ENCODE results near the gene TMEM38A. TPM values are rescaled to one million over a fixed set of nuclear protein-coding genes. Genes with fewer than 3 reads are reported as not detected.

The TMEM38A gene
- total RNA-seq, 1 donor from 2014 or later = 0.36 TPM

GRCh38 chr19:16684216-16684615, 23.3 kb downstream of the TMEM38A start:
- Histone ChIP-seq H2AFZ (replicated peaks) (no peak overlapping the region), H3K4me1 (no peaks in the 10 kb centered on the region), H3K79me2 (ENCODE audit: low read depth) (no peaks in the 10 kb centered on the region), H3K4me3 (no peak overlapping the region), H3K27ac (no peak overlapping the region), H3K4me2 (no peak overlapping the region), H3F3A (ENCODE audit: low read depth) (no peaks in the 10 kb centered on the region), H3K9me3 (ENCODE audit: low read depth) (no peaks in the 10 kb centered on the region), H3K27me3 (no peaks in the 10 kb centered on the region), H4K20me1 (ENCODE audit: low read depth) (no peaks in the 10 kb centered on the region), H3K36me3 (no peaks in the 10 kb centered on the region), H3K9ac (no peak overlapping the region)
- TF ChIP-seq, protein P1, sequence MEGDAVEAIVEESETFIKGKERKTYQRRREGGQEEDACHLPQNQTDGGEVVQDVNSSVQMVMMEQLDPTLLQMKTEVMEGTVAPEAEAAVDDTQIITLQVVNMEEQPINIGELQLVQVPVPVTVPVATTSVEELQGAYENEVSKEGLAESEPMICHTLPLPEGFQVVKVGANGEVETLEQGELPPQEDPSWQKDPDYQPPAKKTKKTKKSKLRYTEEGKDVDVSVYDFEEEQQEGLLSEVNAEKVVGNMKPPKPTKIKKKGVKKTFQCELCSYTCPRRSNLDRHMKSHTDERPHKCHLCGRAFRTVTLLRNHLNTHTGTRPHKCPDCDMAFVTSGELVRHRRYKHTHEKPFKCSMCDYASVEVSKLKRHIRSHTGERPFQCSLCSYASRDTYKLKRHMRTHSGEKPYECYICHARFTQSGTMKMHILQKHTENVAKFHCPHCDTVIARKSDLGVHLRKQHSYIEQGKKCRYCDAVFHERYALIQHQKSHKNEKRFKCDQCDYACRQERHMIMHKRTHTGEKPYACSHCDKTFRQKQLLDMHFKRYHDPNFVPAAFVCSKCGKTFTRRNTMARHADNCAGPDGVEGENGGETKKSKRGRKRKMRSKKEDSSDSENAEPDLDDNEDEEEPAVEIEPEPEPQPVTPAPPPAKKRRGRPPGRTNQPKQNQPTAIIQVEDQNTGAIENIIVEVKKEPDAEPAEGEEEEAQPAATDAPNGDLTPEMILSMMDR (IDR thresholded peaks at IDR 0.05) = no peak
- no peak for TF ChIP-seq EZH2phosphoT487 (IDR thresholded peaks at IDR 0.05)
- no peak for TF ChIP-seq EZH2 (IDR thresholded peaks at IDR 0.05)
- Mint-ChIP-seq H3K27ac (no peak overlapping the region), H3K36me3 (peaks cover 6% of the 10 kb centered on the region), H3K4me3 (no peak overlapping the region), H3K4me1 (no peaks in the 10 kb centered on the region), H3K27me3 (ENCODE audit: insufficient read depth, low read depth) (peaks cover 3% of the 10 kb centered on the region), H3K9me3 (peaks cover 2% of the 10 kb centered on the region)
- DNase-seq (ENCODE audit: low spot score) = no peak

- no peaks in the 10 kb centered on the region for H3K9me3 Mint-ChIP-seq
- no peak overlapping the region for H3K4me3 ChIP-seq
- H3K36me3 Mint-ChIP-seq = no peaks in the 10 kb centered on the region
- no peak overlapping the region for H3K27ac Mint-ChIP-seq
- H3K4me1 Mint-ChIP-seq = no peaks in the 10 kb centered on the region
- no peaks in the 10 kb centered on the region for H3K27me3 ChIP-seq
- H3K4me1 ChIP-seq = no peaks in the 10 kb centered on the region
- H3K27me3 Mint-ChIP-seq (ENCODE audit: insufficient read depth, low read depth) = peaks cover 6% of the 10 kb centered on the region
- no peaks in the 10 kb centered on the region for H3K9me3 ChIP-seq (ENCODE audit: low read depth)
- TF ChIP-seq EZH2phosphoT487 (IDR thresholded peaks at IDR 0.05) = no peak
- no peak for DNase-seq (ENCODE audit: low spot score)
- H4K20me1 ChIP-seq (ENCODE audit: low read depth) = no peaks in the 10 kb centered on the region
- H3F3A ChIP-seq (ENCODE audit: low read depth) = no peaks in the 10 kb centered on the region
- no peak overlapping the region for H2AFZ ChIP-seq (replicated peaks)
- no peaks in the 10 kb centered on the region for H3K36me3 ChIP-seq
- H3K27ac ChIP-seq = no peak overlapping the region
- H3K4me2 ChIP-seq = no peak overlapping the region
- no peaks in the 10 kb centered on the region for H3K79me2 ChIP-seq (ENCODE audit: low read depth)
- H3K4me3 Mint-ChIP-seq = no peak overlapping the region
- H3K9ac ChIP-seq = no peak overlapping the region
Measured at GRCh38 chr19:16688084-16688483, 27.1 kb downstream of the TMEM38A start.

GRCh38 chr19:16698914-16699313, 38.0 kb downstream of the TMEM38A start:
- Histone ChIP-seq H3F3A (ENCODE audit: low read depth) (no peaks in the 10 kb centered on the region), H3K9me3 (ENCODE audit: low read depth) (no peaks in the 10 kb centered on the region), H4K20me1 (ENCODE audit: low read depth) (no peaks in the 10 kb centered on the region), H2AFZ (replicated peaks) (no peak overlapping the region), H3K4me1 (no peaks in the 10 kb centered on the region), H3K27me3 (no peaks in the 10 kb centered on the region), H3K79me2 (ENCODE audit: low read depth) (no peaks in the 10 kb centered on the region), H3K4me2 (no peak overlapping the region), H3K4me3 (no peak overlapping the region), H3K27ac (no peak overlapping the region), H3K36me3 (no peaks in the 10 kb centered on the region), H3K9ac (no peak overlapping the region)
- Mint-ChIP-seq H3K9me3 (no peaks in the 10 kb centered on the region), H3K36me3 (no peaks in the 10 kb centered on the region), H3K27me3 (ENCODE audit: insufficient read depth, low read depth) (peaks cover 12% of the 10 kb centered on the region), H3K4me1 (no peaks in the 10 kb centered on the region), H3K27ac (no peak overlapping the region), H3K4me3 (no peak overlapping the region)
- no peak for TF ChIP-seq EZH2phosphoT487 (IDR thresholded peaks at IDR 0.05)
- no peak for TF ChIP-seq EZH2 (IDR thresholded peaks at IDR 0.05)
- TF ChIP-seq, protein P1 (IDR thresholded peaks at IDR 0.05) = no peak
- no peak for DNase-seq (ENCODE audit: low spot score)

GRCh38 chr19:16702123-16702522, 41.2 kb downstream of the TMEM38A start:
- H3K27me3 ChIP-seq = no peaks in the 10 kb centered on the region
- no peaks in the 10 kb centered on the region for H3K9me3 ChIP-seq (ENCODE audit: low read depth)
- H3K9ac ChIP-seq = no peak overlapping the region
- H3K27ac Mint-ChIP-seq = no peak overlapping the region
- TF ChIP-seq EZH2phosphoT487 (IDR thresholded peaks at IDR 0.05) (no peak), EZH2 (IDR thresholded peaks at IDR 0.05) (no peak)
- TF ChIP-seq, protein P1 (IDR thresholded peaks at IDR 0.05) = no peak
- H3K4me3 Mint-ChIP-seq = no peak overlapping the region
- H3K4me1 ChIP-seq = no peaks in the 10 kb centered on the region
- no peaks in the 10 kb centered on the region for H3K9me3 Mint-ChIP-seq
- no peak for DNase-seq (ENCODE audit: low spot score)
- H3K36me3 Mint-ChIP-seq = no peaks in the 10 kb centered on the region
- no peak overlapping the region for H3K4me2 ChIP-seq
- H3K36me3 ChIP-seq = no peaks in the 10 kb centered on the region
- peaks cover 9% of the 10 kb centered on the region for H3K27me3 Mint-ChIP-seq (ENCODE audit: insufficient read depth, low read depth)
- H4K20me1 ChIP-seq (ENCODE audit: low read depth) = no peaks in the 10 kb centered on the region
- H3F3A ChIP-seq (ENCODE audit: low read depth) = no peaks in the 10 kb centered on the region
- no peaks in the 10 kb centered on the region for H3K4me1 Mint-ChIP-seq
- H3K79me2 ChIP-seq (ENCODE audit: low read depth) = no peaks in the 10 kb centered on the region
- no peak overlapping the region for H3K4me3 ChIP-seq
- H3K27ac ChIP-seq = no peak overlapping the region
- H2AFZ ChIP-seq (replicated peaks) = no peak overlapping the region
